ENCODE measurements around the gene ALG14.

ALG14 gene

GRCh38 chr1:95035536-95035935 is 37.2 kb downstream of the ALG14 start:
- H4K20me1 ChIP-seq (ENCODE audit: control insufficient read depth, insufficient read depth, low read depth, low read length): no peaks in the 10 kb centered on the region
- H3K27me3 ChIP-seq (ENCODE audit: control insufficient read depth, low read length): no peaks in the 10 kb centered on the region
- H3K36me3 ChIP-seq (ENCODE audit: control insufficient read depth, low read length): no peaks in the 10 kb centered on the region
- no peaks in the 10 kb centered on the region for H3K9me2 ChIP-seq (replicated peaks; ENCODE audit: control insufficient read depth, low read length)
- no peak overlapping the region for H3K27ac ChIP-seq (ENCODE audit: low read depth, low read length)
- H3K4me3 ChIP-seq (ENCODE audit: low read length): no peak overlapping the region
- TF ChIP-seq, protein P1, sequence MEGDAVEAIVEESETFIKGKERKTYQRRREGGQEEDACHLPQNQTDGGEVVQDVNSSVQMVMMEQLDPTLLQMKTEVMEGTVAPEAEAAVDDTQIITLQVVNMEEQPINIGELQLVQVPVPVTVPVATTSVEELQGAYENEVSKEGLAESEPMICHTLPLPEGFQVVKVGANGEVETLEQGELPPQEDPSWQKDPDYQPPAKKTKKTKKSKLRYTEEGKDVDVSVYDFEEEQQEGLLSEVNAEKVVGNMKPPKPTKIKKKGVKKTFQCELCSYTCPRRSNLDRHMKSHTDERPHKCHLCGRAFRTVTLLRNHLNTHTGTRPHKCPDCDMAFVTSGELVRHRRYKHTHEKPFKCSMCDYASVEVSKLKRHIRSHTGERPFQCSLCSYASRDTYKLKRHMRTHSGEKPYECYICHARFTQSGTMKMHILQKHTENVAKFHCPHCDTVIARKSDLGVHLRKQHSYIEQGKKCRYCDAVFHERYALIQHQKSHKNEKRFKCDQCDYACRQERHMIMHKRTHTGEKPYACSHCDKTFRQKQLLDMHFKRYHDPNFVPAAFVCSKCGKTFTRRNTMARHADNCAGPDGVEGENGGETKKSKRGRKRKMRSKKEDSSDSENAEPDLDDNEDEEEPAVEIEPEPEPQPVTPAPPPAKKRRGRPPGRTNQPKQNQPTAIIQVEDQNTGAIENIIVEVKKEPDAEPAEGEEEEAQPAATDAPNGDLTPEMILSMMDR (IDR thresholded peaks at IDR 0.05; ENCODE audit: low read depth, low read length, poor library complexity, severe bottlenecking): no peak
- TF ChIP-seq EZH2phosphoT487 (IDR thresholded peaks at IDR 0.05; ENCODE audit: borderline replicate concordance, low read length): no peak
- H3K4me1 ChIP-seq (ENCODE audit: control insufficient read depth, low read length): no peaks in the 10 kb centered on the region
- H3K79me2 ChIP-seq (ENCODE audit: control insufficient read depth, low read length): no peaks in the 10 kb centered on the region
- no peaks in the 10 kb centered on the region for H3K9me3 ChIP-seq (ENCODE audit: control insufficient read depth, insufficient read depth, low read length)
- no peak overlapping the region for H3K4me2 ChIP-seq (ENCODE audit: low read length)
- H3F3A ChIP-seq (ENCODE audit: control insufficient read depth, insufficient read depth): no peaks in the 10 kb centered on the region

- Histone ChIP-seq H3K4me1 (ENCODE audit: control insufficient read depth, low read length) (no peaks in the 10 kb centered on the region), H3K27ac (ENCODE audit: low read depth, low read length) (no peak overlapping the region), H4K20me1 (ENCODE audit: control insufficient read depth, insufficient read depth, low read depth, low read length) (no peaks in the 10 kb centered on the region), H3K9me3 (ENCODE audit: control insufficient read depth, insufficient read depth, low read length) (no peaks in the 10 kb centered on the region), H3K9me2 (replicated peaks; ENCODE audit: control insufficient read depth, low read length) (no peaks in the 10 kb centered on the region), H3K27me3 (ENCODE audit: control insufficient read depth, low read length) (no peaks in the 10 kb centered on the region), H3F3A (ENCODE audit: control insufficient read depth, insufficient read depth) (no peaks in the 10 kb centered on the region), H3K36me3 (ENCODE audit: control insufficient read depth, low read length) (no peaks in the 10 kb centered on the region), H3K79me2 (ENCODE audit: control insufficient read depth, low read length) (no peaks in the 10 kb centered on the region), H3K4me2 (ENCODE audit: low read length) (no peak overlapping the region), H3K4me3 (ENCODE audit: low read length) (no peak overlapping the region)
- TF ChIP-seq, protein P1 (IDR thresholded peaks at IDR 0.05; ENCODE audit: low read depth, low read length, poor library complexity, severe bottlenecking): no peak
- TF ChIP-seq EZH2phosphoT487 (IDR thresholded peaks at IDR 0.05; ENCODE audit: borderline replicate concordance, low read length): no peak
Measured at GRCh38 chr1:95034506-95034905, 38.2 kb downstream of the ALG14 start.

- no peak overlapping the region for H3K4me3 ChIP-seq (ENCODE audit: low read length)
- no peaks in the 10 kb centered on the region for H3K27me3 ChIP-seq (ENCODE audit: control insufficient read depth, low read length)
- no peak overlapping the region for H3K27ac ChIP-seq (ENCODE audit: low read depth, low read length)
- H3K9me3 ChIP-seq (ENCODE audit: control insufficient read depth, insufficient read depth, low read length): no peaks in the 10 kb centered on the region
- H3F3A ChIP-seq (ENCODE audit: control insufficient read depth, insufficient read depth): no peaks in the 10 kb centered on the region
- H3K4me2 ChIP-seq (ENCODE audit: low read length): no peak overlapping the region
- H3K79me2 ChIP-seq (ENCODE audit: control insufficient read depth, low read length): no peaks in the 10 kb centered on the region
- no peaks in the 10 kb centered on the region for H3K9me2 ChIP-seq (replicated peaks; ENCODE audit: control insufficient read depth, low read length)
- no peaks in the 10 kb centered on the region for H4K20me1 ChIP-seq (ENCODE audit: control insufficient read depth, insufficient read depth, low read depth, low read length)
- no peaks in the 10 kb centered on the region for H3K4me1 ChIP-seq (ENCODE audit: control insufficient read depth, low read length)
- no peaks in the 10 kb centered on the region for H3K36me3 ChIP-seq (ENCODE audit: control insufficient read depth, low read length)
- TF ChIP-seq EZH2phosphoT487 (IDR thresholded peaks at IDR 0.05; ENCODE audit: borderline replicate concordance, low read length): no peak
Measured at GRCh38 chr1:95033843-95034242, 38.9 kb downstream of the ALG14 start.

- Histone ChIP-seq H3K79me2 (ENCODE audit: control insufficient read depth, low read length) (no peaks in the 10 kb centered on the region), H3K4me2 (ENCODE audit: low read length) (no peak overlapping the region), H3K4me1 (ENCODE audit: control insufficient read depth, low read length) (no peaks in the 10 kb centered on the region), H3K9me3 (ENCODE audit: control insufficient read depth, insufficient read depth, low read length) (no peaks in the 10 kb centered on the region), H3K36me3 (ENCODE audit: control insufficient read depth, low read length) (peaks cover 3% of the 10 kb centered on the region; the same call in 1 of the 2 replicates), H3K4me3 (ENCODE audit: low read length) (no peak overlapping the region), H3K27ac (ENCODE audit: low read depth, low read length) (no peak overlapping the region), H3K27me3 (ENCODE audit: control insufficient read depth, low read length) (no peaks in the 10 kb centered on the region), H3F3A (ENCODE audit: control insufficient read depth, insufficient read depth) (no peaks in the 10 kb centered on the region), H4K20me1 (ENCODE audit: control insufficient read depth, insufficient read depth, low read depth, low read length) (no peaks in the 10 kb centered on the region), H3K9me2 (replicated peaks; ENCODE audit: control insufficient read depth, low read length) (no peaks in the 10 kb centered on the region)
- TF ChIP-seq, protein P1 (IDR thresholded peaks at IDR 0.05; ENCODE audit: low read depth, low read length, poor library complexity, severe bottlenecking): no peak
- TF ChIP-seq EZH2phosphoT487 (IDR thresholded peaks at IDR 0.05; ENCODE audit: borderline replicate concordance, low read length): no peak
Measured at GRCh38 chr1:95029532-95029931, 43.2 kb downstream of the ALG14 start.

Measured in DOHH2 (cell line).